ENCODE results near the gene GALM.
A peak's percentile ranks its signal among the peaks of the same experiment; 100 is the strongest.
"Not testable (repeated sequence)": the region's sequence is repeated elsewhere in the genome, so short reads cannot be mapped to it uniquely, and the experiment has no call there.

GALM gene

DNA sequence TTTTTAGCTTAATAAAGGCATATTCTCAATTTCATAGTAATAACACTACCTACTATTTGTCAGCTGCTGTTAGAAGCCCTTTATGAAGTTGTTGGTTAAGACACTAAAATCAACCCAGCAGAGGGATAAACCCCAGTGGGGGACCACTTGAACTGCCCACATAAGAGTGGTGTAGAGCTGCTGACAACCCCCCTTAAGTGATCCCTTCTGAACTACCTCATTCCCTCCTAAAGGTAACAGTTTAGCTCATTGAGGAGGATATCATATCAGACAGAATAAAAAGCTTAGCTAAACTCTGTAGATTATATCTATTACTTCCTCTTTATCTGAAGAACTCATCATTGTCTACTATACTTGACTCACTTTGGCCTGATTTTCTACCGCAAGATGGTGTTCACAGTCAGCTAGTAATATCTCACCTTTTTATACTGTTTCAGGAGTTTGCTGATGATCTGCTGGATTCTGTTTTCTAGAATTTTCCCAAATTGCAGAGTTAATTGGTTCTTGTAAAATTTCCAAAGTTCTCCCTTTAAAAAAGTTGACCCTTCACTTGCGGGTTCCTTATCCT is 16.2 kb downstream of the GALM start:
- no peak for DNase-seq (ENCODE audit: low spot score)

DNA sequence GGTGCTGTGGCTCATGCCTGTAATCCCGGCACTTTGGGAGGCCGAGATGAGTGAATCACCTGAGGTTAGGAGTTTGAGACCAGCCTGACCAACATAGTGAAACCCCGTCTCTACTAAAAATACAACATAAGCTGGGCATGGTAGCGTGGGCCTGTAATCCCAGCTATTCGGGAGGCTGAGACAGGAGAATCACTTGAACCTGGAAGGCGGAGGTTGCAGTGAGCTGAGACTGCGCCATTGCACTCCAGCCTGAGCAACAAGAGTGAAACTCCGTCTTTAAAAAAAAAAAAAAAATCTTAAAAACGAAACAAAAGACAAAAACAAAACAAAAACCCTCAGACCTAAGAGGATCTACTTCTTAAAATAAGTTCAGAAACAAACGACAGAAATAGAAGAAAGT is 16.7 kb downstream of the GALM start:
- not testable (repeated sequence) for DNase-seq (ENCODE audit: low spot score)

DNA sequence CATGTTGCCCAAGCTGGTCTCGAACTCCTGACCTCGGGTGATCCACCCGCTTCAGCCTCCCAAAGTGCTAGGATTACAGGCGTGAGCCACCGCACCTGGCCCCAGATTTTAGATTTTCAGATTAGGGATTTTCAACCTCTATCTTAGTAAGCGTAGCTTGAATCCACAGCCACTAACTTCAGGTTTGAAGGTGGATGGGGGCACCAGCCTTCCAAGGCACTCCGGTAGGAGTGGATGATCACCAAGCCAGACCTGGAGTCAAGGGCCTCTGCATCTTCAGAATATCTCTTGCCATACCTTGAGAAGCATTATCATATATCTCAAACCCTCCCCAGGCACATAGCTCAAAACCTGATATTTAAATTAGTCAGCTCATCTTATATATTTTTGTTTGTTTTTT is 17.9 kb downstream of the GALM start:
- no peak for DNase-seq (ENCODE audit: low spot score)

DNA sequence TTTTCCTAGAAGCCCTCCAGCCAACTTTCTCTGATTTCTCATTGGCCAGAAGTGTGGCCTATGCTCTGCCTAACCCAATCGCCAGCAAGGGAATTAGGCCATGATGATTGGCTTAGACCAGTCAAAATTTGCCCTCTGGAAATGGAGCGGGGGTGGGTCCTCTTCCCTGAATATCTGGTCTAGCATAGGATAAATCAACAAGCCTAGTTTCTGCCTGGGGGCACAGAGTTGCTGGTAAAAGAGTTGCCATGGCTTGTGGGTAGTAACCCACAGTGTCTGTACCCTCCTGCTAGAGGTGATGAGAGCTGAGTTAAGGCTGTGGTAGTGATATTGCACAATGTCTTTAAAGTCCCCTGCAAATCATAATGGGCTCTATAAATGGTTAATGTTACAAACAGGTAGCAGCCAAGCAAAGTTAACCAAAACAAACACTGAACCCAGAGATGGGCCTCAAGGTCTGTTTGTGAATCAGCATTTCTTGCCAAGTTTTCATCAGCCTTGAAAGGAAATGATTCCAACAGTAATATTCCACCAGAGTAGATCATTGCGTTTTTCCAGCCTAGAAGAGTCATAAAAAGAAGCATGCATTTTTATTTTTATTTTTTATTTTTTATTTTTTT is 19.3 kb downstream of the GALM start:
- no peak for DNase-seq (ENCODE audit: low spot score)

DNA sequence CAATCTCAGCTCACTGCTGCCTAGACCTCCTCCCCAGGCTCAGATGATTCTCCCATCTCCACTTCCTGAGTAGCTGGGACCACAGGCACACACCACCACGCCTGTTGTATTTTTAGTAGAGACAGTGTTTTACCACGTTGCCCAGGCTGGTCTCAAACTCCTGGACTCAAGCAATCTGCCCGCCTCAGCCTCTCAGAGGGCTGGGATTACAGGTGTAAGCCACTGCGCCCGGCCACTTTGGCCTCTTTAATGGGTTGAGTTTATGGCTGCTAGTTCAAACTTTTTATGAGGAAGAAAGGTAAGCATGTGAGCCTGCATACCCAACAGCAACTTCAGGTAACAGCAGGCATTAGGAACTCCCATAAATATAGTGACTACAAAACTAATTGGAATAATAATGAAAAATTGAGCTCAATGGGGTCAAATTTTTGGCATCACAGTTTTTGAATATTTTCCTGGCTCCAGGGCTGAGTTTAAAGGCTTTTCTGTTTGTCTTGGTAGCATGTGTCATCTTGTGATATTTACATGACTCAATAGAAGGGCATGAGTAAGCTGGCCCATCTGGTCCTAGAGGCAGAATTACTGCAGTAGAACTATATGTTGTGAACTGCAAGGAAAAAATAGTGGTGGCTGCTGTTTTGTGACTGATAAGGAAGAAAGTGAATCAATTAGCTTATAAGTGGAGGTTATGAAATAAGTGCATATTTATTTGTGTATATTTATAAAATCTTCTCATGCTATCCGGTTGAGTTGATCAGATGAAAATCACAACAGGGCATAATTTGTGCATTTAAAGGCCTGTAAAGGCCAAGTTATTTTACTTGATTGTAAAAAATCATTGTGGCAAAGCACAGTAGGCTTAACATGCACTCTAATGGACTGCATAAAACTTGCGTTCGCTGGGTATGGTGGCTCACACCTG is 24.8 kb downstream of the GALM start:
- DNase-seq (ENCODE audit: low spot score) = peak; percentile 89

DNA sequence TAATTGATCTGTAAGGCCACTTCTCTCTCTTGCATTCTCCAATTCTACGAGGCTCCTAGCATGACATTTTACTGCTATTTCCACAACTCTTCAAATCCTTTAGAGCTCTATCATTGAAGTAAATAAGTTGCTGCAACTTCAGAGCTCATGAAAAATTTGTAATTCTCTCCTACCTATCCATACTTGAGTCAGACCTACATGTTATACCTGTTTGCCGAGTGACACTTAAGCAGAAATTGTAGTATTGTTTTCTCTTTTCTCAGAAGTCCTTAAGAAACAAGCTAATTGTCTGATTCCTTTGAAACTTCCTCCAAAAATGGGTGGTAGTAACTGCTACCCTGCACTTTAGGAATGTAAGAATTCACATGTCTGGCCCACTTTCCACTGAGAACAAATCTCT is 26.1 kb downstream of the GALM start:
- no peak for DNase-seq (ENCODE audit: low spot score)

DNA sequence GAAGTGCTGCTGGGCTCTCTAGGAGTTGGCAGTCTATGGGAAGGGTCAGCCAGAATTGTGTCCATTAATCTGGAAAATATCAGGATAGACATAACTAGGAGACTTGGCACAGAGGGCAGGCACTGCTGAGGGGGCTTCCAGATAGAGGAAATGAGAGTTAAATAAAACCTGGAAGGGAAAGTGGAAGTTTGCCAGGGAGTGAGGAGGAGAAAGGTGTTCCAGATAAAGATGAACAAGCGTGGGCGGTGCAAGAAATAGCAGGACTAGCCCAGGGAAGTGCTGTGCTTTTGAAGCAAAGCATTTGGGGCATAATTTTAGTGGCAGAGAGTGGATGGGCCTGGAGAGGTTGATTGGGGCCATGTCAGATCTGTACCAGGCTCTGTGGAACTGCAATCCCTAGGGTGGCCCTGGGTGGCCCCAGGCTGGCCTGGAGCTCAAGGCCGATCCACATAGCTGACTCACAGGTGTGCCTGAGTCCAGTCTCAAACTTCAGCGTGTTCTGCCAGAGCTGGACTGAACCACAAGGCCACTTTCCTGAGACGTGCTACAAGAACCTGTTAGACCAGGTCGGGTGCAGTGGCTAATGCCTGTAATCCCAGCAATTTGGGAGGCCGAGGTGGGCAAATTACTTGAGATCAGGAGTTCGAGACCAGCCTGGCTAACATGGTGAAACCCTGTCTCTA is 26.9 kb downstream of the GALM start:
- DNase-seq (ENCODE audit: low spot score) = no peak

DNA sequence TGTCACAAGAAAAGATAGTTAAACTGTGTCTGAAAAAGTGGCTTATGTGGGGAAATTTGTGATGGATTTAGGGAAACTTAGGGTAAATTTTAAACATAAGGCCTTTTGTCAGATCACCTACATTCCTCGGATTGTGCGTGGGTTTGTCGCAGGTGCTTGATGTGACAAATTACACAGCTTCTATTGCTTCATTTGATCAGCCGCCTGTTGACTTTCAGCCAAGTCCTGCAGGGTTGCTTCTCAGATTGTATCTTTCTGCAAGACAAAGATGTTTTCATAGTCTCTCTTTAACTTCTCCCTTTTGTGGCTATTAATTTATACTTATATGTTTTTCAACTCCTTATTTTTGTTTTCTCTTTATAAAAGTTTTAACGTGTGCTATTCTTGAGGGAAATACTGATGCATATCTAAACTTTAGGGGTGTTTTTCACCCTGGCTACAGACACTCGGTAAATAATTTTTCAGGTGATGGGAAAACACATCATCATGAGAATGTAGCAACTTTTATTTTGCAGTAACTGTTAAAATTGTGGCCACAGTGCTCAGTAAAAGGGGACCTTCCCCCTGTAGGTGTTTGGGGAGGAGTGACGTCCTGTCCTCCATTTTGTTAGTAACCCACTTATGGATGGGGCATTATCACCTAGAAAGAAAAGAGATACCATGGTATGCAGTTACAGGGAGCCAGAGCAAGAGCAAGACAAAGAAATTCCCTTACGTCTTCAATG is 31.4 kb downstream of the GALM start:
- DNase-seq (ENCODE audit: low spot score) = no peak

DNA sequence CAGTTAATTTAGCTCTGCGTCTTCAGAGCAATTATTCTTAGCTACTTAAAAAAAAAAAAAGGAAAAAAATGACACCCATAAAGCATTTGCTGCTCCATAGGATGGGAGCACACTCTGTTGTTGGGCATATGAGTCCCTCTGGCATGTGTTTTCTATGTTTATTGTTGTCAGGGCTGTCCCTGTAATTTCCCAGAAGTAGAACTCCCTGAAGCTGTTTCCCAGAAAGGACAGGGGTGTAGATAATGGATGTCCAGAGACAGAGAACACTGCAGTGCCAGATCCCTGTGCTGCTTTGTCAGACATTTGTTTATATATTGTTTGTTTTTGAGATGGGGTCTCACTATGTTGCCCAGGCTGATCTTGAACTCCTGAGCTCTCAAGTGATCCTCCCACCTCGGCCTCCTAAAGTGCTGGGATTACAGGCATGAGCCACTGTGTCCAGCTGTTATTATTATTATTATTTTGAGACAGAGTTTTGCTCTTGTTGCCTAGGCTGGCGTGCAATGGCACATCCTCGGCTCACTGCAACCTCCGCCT is 32.6 kb downstream of the GALM start:
- no peak for DNase-seq (ENCODE audit: low spot score)

DNA sequence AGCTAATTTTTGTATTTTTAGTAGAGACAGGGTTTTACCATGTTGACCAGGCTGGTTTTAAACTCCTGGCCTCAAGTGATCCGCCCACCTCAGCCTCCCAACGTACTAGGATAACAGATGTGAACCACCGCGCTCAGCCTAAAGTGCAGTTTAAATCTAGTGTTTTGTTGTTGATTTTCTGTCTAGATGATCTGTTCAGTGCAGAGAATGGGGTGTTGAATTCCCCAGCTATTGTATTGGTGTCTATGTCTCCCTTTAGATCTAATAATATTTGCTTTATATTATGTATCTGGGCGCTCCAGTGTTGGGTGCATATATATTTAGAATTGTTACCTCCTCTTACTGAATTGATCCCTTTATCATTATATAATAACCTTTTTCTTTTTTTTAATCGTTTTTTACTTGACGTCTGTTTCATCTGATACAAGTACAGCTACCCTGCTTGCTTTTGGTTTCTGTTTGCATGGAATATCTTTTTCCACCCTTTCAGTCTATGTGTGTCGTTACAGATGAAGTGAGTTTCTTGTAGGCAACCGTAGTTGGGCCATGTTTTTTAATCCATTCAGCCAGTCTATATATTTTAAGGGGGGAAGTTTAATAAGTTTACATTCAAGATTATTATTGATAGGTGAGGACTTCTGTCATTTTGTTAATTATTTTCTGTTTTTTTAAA is 34.3 kb downstream of the GALM start:
- DNase-seq (ENCODE audit: low spot score) = no peak

DNA sequence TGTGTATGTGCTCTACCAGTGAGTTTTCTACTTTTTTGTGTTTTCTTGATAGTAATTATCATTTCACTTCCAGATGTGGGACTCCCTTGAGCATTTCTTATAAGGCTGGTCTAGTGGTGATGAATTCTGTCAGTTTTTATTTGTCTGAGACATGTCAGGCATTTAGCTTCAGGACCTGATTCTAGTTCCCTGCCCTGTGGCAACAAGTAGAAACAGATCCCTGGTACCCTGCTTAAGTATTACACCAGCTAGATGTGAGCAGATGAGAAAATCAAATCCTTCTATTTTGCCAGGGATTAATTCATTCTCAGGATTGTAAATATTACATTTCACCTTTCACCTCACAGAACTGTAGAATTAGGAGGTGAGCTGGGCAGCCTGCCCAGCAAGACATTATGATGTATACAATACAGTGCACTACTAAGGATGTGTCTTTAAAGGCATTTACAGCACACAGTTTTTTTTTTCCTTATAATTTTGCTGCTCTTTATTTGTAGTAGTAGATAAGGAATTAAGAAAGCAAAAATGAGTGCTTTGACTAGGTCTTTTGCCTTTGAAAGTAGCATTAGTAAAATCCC is 35.1 kb downstream of the GALM start:
- no peak for DNase-seq (ENCODE audit: low spot score)

DNA sequence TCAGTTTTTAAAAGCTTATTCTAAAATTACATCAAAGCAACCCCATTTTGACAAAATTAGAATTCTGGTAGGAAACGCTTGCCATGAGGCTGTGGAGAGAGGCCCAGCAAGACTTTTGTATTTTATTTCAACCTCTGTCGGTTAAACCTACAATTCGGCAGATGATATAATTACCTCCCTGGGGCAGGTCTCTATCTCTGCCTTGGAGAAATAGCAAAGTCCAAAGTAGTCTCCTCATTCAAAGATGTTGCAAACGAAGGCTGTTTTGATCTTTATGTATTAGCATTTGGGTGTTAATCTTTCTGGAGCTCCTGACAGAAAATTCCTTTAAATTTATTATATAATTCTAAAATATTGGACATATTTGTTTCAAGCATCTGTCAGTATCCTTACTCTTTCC is 35.6 kb downstream of the GALM start:
- no peak for DNase-seq (ENCODE audit: low spot score)

DNA sequence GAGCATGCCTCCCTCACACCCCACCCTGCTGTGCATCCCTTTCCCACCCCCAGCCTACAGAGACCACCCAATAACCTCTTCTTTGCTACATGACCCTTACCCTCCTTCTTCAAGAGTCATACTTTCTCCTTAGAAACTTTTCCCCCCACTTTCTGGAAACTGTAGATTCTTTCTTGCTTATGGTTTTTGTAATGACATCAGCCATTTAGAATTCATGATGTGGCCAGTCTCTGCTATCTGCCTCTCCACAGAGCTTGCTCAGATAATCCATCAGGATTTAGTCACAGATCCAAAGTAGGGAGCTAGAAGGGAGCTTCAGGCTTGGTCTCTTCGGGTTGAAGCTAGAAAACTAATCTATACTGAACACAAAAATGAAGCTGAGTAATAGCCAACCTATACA is 36.5 kb downstream of the GALM start:
- DNase-seq (ENCODE audit: low spot score) = peak; percentile 61

DNA sequence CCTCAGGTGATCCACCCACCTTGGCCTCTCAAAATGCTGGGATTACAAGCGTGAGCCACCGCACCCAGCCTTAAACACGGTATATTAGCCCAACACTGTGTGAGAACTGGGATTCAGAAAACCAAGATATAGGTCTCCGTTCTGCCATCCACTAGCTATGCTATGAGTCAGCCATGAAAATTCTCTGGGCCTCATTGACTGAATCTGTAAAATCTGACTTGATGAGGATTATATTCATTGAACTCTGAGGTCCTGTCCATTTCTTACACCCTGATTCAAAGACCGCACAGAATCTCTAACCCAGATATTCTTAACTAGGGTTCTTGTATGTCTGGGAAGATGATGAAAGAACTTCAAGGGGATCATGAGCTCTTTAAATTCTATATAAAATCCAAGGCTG is 37.4 kb downstream of the GALM start:
- DNase-seq (ENCODE audit: low spot score) = not testable (repeated sequence)

DNA sequence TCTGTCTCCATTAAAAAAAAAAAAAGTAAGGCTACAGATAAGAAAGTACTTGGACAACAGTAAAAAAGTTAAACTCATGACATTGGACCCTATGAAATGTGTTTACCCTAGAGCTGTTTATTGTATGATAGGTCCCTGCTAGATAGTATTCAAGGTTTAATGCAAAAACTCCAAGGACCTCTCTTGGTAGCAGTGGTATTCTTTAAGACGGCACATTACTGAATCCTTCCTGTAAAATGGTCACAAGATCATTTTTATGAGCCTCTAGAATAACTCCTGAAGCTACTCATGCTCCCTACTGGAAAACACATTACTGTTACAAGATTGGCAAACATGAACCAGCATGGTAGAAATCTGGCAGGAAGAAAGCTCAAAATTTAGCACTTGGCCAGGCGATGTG is 38.8 kb downstream of the GALM start:
- DNase-seq (ENCODE audit: low spot score) = no peak

DNA sequence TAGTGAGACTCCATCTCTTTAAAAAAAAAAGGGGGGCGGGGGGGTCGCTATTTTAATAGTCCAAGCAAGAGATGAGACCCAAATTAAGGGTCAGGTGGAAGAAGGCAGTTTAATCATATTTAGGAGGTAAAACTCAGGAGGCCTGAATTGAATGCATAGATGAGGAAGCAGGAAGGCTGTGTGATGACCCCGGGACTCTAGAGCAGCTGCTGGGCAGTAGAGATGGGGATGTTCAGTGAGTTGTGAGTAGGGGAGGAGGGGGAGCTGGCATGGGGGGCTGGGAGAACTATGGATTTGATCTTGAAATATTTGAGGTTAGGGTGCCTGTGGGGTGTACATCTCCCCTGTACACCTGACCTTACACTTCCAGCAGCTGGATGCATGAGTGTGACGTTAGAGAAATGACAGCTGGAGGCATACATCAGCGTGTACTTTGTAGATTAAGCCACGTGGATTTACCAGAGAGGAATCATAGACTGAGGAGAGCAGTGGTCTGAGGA is 41.0 kb downstream of the GALM start:
- DNase-seq (ENCODE audit: low spot score) = no peak

DNA sequence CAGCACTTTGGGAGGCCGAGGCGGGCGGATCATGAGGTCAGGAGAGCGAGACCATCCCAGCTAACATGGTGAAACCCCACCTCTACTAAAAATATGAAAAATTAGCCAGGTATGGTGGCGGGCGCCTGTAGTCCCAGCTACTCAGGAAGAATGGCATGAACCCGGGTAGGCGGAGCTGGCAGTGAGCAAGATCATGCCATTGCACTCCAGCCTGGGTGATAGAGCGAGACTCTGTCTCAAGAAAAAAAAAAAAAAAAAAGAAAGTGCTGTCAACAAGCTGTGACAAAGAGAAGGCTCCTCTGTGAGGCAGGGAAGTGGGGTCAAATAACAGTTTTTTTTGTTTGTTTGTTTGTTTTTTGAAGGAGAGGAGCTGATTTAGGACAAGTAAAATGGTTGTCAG is 42.6 kb downstream of the GALM start:
- not testable (repeated sequence) for DNase-seq (ENCODE audit: low spot score)

DNA sequence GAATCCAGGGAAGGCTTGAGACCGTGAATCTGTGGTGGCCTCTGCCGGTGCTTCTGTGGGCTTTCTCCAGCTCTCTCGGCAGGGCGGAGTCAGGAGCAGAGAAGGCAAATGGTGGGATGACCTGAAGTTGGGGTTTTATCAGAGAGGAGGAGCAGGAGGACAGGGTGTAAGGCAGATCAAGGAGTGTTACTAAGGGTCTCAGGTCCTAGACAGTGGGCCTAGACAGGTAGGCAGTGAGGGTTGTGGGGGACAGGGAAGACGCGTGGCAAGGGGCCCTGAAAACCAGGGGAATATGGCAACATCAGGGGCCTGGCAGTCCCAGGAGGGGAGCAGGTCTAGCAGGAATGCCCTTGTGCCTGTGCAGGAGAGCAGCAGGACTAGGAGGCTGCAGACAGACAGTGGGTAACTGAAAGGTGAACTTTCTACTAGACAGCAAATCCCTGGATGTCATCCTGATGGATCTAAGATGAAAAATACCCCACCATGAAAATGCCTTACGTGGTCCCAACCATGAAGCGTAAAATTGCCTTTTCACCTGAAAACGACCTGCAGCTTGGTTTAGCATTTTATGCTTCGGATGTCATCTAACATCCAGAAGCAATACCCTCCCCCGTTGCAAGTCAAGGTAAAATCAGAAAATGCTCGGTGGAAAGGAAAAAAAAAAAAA is 43.1 kb downstream of the GALM start:
- DNase-seq (ENCODE audit: low spot score) = no peak

DNA sequence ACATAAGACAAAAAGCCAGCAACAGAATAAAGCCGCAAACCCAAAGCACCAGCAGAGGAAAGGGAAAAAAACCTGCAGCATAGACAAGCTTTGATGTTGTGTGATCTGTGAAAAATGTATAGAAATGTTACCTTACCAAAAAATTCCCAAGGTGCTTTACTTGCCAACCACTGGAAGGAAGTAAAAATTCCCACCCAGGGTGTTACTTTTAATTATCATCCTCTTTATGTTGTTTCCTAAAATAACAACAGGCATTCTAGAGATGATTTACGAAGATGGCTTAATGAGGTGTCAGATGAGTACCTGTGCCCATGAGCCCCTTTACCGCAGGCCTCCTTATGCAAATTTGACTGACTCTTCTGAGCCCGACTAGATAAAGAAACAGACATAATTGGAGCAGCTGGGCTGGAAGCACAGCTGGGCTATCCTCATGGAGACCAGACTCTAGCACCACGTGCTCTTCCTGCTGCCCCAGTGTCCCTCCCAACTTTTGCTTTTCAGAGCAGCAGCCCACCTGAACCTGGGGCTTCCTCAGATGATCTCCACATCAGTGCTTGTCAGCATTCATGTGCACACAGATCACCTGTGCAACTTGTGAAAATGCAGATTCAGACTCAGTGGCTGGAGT is 43.8 kb downstream of the GALM start:
- DNase-seq (ENCODE audit: low spot score) = no peak

DNA sequence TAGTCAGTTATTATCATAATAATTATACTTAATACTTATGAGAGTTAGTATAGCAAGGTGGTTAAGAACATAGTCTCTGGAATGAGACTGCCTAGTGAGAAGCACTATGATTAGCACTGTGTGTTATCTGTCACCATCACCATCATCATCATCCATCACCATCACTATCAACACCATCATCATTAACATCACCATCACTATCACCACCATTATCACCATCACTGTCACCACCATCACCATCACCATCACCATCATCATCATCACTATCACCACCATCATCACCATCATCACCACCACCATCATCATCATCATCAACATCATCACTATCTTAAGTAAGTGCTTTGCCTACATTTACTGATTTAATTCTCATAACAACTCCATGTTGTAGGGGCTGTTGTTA is 45.6 kb downstream of the GALM start:
- DNase-seq (ENCODE audit: low spot score) = no peak
